Mammary epithelial cell (primary cell): ENCODE results near the gene P2RY8.
"Not testable (repeated sequence)": the region's sequence is repeated elsewhere in the genome, so short reads cannot be mapped to it uniquely, and the experiment has no call there.

Experiments
- EZH2 ChIP-seq: IDR thresholded peaks from 2 replicates; pipeline ENCODE4 v1.6.1; 2012; ENCODE audit warnings: low read length, inconsistent platforms, borderline replicate concordance
- TF ChIP-seq, protein P1 (sequence below), 2 donors: IDR thresholded peaks in 1 of 2; conservative IDR thresholded peaks in 1 of 2; 2 replicates each; pipeline ENCODE4 v1.5.1; 2011 to 2012; ENCODE audit warnings: inconsistent platforms in 2 of 2, low read length in 2 of 2, mild to moderate bottlenecking in 2 of 2, control low read depth in 1 of 2, low read depth in 1 of 2; ENCODE audit not compliant: insufficient read depth in 1 of 2; ENCODE audit errors: extremely low read depth in 1 of 2

DNA sequence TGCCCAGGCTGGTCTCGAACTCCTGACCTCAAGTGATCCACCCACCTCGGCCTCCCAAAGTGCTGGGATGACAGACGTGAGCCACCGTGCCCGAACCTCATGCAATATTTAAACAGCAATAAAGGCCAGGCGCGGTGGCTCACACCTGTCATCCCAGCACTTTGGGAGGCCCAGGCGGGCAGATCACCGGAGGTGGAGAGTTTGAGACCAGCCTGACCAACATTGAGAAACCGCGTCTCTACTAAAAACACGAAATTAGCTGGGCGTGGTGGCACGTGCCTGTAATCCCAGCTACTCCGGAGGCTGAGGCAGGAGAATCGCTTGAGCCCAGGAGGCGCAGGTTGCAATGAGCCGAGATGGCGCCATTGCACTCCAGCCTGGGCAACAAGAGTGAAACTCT is 37.2 kb upstream of the P2RY8 start:
- TF ChIP-seq, protein P1, sequence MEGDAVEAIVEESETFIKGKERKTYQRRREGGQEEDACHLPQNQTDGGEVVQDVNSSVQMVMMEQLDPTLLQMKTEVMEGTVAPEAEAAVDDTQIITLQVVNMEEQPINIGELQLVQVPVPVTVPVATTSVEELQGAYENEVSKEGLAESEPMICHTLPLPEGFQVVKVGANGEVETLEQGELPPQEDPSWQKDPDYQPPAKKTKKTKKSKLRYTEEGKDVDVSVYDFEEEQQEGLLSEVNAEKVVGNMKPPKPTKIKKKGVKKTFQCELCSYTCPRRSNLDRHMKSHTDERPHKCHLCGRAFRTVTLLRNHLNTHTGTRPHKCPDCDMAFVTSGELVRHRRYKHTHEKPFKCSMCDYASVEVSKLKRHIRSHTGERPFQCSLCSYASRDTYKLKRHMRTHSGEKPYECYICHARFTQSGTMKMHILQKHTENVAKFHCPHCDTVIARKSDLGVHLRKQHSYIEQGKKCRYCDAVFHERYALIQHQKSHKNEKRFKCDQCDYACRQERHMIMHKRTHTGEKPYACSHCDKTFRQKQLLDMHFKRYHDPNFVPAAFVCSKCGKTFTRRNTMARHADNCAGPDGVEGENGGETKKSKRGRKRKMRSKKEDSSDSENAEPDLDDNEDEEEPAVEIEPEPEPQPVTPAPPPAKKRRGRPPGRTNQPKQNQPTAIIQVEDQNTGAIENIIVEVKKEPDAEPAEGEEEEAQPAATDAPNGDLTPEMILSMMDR (conservative IDR thresholded peaks at IDR 0.05 in 1 of 2, IDR thresholded peaks at IDR 0.05 in 1 of 2; ENCODE audit: extremely low read depth in 1 of 2, insufficient read depth in 1 of 2, low read depth in 1 of 2, low read length in 2 of 2) = not testable (repeated sequence)
- not testable (repeated sequence) for TF ChIP-seq EZH2
